Superior temporal gyrus (tissue), 1 donor: ENCODE results near the gene ANGPTL4.
A peak's percentile ranks its signal among the peaks of the same experiment; 100 is the strongest.
"Not testable (repeated sequence)": the region's sequence is repeated elsewhere in the genome, so short reads cannot be mapped to it uniquely, and the experiment has no call there.

Source experiments
- DNase-seq: peaks from one replicate; pipeline ENCODE4 v3.0.0-alpha.2; 2016; ENCODE audit errors: extremely low spot score

The ANGPTL4 gene

DNA sequence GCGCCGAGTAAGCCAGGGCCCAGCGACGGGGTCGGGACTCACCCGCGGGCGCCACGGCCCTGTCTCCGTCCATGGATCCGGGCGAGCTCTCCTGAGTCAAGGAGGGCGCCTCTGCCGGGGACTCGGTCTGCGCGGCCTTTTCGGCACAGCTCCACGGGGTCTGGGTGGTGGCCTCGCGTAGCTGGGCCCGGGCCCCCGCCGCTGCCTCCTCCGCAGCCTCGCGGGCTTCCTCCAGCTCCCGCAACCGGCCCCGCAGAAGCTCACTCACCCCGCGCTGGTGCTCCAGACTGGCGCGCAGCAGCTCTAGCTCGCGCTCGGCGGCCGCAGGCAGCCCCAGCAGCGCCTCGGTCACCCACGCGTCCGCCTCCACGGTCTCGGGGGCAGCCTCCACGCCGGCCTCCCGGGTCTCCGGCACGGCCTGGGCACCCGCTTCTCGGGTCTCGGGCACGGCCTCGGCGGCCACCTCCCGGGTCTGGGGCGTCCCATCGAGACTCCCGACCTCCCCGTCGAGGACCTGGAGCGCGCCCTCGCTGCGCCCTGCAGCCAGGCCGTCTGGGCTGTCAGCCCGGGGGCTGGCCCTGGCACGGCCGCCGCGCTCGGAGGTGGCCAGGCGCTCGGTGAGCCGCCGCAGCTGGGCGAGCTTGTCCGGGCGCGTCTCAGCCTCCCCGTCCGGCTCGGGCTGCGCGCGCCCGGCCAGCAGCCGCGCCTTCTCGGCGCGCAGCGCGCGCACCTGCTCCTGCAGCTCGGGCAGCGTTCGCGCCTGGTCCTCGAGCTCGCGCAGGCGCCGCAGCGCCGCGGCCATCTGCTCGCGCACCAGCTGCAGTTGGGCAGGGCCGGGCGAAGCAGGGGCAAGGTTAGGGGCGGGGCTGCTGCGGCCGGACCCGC, 29.3 kb upstream of the ANGPTL4 start:
- no peak for DNase-seq

DNA sequence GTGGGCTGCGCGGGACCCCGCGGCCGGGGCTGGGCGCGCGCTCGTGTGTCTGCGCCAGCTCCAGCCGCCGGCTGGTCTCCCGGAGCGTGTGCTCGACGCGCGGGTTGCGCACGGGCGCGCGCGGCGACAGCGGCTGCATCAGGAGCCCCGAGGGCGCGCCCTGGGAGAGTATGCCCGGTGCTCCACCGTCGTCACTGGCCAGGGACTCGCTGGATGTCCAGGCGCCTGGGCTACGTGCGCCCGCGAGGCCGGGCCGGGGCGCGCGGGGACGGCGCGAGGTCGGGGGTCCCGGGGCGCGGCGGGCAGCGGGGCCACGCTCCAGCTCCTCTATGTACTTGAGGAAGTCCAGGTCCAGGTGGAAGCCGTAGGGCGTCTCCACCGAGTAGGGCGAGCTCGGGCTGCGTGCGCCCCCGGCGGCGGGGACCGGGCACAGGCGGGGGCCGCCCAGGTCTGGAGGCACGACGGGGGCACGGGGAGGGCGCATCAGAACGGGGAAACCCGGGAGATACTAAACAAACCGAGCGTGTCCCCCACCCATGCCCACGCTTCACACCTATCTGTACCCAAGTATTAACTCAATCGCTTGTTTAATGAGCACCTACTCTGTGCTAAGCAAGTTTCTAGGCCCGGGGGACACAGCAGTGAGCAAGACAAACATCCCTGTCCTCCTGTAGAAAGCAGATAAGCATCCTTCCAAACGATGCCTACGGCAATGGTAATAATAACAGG, 28.4 kb upstream of the ANGPTL4 start:
- DNase-seq = no peak

- no peak for DNase-seq
Measured at GRCh38 chr19:8336072-8336569, 27.8 kb upstream of the ANGPTL4 start.

- no peak for DNase-seq
Measured at GRCh38 chr19:8336660-8337059, 27.3 kb upstream of the ANGPTL4 start.

DNA sequence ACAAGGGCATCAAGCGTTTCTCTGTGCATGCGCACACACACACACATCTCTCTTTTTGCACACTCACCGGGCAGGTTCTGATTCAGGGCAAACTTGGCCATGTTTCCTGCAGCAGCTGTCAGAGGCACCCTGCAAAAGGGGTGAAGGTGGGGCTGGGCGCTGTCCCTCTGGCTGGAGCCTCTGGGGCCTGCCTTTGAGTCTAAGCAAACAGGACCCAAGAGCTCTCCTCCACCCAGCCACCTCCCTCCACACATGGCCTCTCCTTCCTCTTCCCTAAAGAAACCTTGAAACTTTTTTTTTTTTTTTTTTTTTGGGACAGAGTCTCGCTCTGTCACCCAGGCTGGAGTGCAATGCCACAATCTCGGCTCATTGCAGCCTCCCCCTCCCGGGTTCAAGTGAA, 26.2 kb upstream of the ANGPTL4 start:
- no peak for DNase-seq

DNA sequence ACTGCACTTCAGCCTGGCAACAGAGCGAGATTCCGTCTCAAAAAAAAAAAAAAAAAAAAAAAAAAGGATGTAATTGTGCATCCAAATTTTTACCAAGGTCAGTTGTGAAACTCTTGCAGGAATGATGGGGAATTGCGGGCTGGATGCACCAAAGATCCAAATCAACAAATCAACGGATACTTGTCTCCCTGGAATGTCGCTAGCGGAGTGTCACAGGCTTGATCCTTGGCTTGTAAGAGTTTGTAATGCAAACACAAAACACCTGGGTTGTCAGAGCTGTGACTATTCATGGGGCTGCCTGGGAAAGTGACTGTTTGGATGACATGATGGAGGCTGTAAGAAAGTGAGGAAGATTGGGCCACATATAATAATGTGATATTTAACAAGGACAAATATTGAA, 25.1 kb upstream of the ANGPTL4 start:
- no peak for DNase-seq

DNA sequence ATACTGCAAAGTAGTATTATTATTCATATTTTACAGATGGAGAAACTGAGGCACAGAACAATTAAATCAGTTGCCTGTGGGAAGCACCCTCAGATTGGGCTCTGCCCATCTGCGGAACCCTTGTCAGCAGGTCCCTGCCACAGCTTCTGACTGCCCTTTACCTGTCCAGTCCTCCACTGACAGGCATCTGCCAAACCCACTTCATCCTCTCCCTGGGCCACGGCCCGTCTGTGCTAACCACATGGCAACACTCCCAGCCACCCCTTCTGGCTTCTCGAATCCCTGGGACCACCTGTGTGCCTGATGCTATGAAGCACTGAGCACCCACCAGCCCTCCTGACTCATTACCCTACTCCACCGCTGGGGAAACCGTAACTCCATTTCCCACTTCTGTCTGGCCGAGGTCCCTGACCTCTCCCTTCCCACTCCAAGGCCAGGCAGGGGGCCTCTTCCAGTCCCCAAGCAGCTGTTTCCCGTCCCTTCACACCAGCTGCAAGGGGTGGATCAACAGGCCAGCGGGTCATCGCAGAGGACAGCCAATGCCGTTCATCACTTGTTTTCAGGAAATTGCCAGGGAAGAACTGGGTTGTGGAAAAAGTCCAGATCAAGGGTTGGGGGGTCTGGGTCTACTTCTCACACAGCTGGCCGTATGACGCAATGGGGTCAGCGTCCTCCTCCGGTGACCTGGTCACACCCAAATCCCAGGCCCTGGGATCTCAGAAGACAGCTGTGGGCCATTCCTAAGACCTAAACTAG, 23.4 kb upstream of the ANGPTL4 start:
- no peak for DNase-seq

DNA sequence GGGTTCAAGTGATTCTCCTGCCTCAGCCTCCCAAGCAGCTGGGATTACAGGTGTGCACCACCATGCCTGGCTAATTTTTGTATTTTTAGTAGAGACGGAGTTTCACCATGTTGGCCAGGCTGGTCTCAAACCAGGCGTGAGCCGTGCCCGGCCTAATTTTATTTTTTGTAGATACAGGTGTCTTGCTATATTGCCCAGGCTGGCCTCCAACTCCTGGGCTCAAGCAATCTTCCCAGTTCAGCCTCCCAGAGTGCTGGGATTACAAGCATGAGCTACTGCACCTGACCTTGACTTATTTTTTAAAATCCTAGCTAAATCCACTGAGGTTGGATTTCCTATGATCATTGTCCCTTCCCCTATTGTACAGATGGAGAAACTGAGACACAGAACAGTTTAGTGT, 22.5 kb upstream of the ANGPTL4 start:
- DNase-seq = not testable (repeated sequence)

DNA sequence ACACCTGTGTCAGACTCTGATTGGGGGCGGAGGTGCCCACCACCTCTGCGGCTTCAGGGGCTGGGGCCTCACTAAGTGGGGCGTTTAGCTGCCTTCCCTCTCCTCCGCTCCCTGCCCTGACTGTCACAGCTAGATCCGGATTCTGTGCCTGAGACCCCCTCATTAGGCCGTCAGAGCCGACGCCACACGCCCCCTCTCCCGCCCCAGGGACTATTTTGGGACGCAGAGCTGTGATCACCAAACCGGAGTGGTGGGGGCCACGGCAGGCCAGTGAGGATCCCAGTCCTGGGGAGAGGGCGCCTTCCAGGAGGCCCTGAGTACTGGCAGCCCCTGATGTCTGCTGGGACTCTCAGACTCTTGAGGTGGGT, 21.7 kb upstream of the ANGPTL4 start:
- DNase-seq = no peak

DNA sequence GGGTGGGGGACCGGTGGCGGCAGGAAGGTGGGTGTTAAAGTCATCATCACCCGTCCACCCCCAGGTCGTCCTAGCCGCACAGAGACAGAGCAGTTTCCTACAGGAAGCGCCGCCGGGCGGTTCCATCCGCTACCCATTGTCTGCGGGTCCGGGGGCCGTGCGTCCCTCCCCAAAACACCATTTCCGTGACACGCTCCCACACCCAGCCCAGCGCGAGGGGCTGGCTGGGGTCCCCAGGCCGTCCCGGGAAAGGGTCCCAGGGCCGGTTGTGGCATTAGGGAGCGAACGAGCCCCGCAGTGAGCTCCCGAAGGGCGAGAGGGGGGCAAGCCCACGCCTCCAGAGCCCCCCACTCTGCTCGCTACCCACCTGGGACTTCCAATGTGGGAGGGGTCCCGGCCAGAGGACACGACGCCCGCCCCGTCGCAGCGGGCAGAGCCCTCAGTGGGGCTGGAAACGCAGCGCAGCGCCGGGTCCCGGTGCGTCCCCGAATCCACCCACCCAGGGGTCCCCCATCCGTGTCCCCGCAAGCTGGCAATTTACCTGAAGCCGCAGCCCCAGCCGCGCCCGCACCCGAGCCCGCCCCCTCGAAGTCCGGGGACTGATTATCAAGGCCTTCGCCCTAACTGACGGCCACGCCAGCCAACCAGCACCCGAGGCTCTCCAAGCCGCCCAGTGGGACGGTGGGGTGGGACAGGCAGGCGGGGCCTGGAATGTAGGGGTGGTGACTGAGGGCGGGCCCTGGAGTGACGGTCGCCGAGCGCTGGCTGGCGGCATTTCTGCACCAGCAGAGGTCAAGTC, 21.1 kb upstream of the ANGPTL4 start, which contains the start of gene KANK3:
KANK3 (minus strand) TSS at position 579 of the 799 bp plus-strand sequence. CDS start 5,434 bp downstream, outside the sequence.
- peak; percentile 87 for DNase-seq

- no peak for DNase-seq
Measured at GRCh38 chr19:8343483-8343844, 20.5 kb upstream of the ANGPTL4 start.

- DNase-seq = not testable (repeated sequence)
Measured at GRCh38 chr19:8349629-8350372, 14.2 kb upstream of the ANGPTL4 start.

DNA sequence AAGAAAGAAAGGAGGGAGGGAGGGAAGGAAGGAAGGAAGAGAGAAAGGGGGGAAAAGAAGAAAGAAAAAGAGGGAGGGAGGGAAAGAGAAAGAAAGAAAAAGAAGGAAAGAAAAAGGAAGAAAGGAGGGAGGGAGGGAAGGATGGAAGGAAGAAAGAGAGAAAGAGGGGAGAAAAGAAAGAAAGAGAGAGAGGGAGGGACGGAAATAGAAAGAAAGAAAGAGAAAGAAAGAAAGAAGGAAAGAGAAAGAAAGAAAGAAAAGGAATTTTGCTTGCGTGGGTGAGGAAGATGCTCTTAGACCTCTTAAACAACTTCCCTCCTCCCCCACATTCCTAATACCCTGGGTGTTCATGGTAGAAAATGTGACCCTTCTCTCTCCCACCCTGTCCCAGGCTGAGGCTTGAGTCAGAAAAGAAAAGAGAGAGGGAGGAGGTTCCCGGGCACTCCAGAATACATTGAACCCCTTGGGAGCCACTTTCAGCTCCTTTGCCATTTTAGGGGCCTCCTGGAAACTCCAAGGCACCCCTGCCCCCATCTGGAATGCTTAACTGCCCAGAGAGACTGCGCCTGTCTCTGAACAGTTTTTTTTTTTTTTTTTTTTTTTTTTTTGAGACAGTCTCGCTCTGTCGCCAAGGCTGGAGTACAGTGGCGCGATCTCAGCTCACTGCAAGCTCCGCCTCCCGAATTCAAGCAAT, 11.7 kb upstream of the ANGPTL4 start:
- no peak for DNase-seq

GRCh38 chr19:8352845-8353244, 11.1 kb upstream of the ANGPTL4 start:
- DNase-seq = not testable (repeated sequence)

DNA sequence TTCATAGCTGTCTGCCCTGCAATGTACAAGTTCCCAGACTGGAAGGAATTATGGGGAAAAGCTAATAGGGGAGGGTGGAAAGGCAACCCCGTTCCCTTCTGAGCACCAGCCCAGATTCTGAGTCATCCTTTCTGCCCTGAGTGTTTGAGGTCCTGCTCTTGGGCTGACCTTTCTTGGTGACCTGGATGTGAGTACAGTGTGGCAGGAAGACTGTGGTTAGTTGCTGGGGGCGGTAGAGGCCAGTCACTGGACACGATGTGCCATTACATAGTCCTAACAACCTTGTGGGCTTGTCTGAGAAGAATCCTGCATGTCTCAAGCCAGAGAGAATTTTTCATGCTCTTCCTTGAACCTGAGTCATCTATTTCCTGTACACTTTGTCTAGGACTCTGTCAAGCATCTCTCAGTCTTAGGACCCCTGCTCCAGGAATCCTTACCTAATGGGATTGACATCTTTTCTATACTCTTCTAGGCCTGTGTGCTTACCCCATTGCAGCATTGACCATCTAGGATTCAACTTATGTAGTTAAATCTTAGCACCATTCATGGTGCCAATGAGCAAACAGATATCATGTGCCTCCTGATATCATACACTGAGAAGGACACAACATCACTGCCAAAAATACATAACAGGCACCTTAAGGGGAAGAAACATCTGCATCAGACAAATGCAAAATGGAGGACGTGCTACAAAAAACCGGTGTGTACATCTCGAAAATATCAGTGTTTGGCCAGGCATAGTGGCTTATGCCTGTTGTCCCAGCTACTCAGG, 8.1 kb upstream of the ANGPTL4 start:
- DNase-seq = no peak

- DNase-seq = no peak
Measured at GRCh38 chr19:8357007-8357521, 6.9 kb upstream of the ANGPTL4 start.

DNA sequence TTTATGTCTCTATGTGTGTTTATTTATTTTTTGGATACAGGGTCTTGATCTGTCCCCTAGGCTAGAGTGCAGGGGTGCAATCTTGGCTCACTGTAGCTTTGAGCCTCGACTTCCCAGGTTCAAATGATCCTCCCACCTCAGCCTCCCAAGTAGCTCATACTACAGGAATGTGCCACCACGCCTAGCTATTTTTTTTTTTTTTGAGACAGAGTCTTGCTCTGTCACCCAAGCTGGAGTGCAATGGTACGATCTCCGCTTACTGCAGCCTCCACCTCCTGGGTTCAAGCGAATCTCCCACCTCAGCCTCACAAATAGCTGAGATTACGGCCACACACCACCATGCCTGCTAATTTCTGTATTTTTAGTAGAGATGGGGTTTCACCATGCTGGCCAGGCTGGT, 5.0 kb upstream of the ANGPTL4 start:
- DNase-seq = no peak

- no peak for DNase-seq
Measured at GRCh38 chr19:8360196-8360595, 3.8 kb upstream of the ANGPTL4 start.
